ENCODE data around the gene GRID2. TPM values are rescaled to one million over a fixed set of nuclear protein-coding genes. Genes with fewer than 3 reads are reported as not detected.
A peak's percentile ranks its signal among the peaks of the same experiment; 100 is the strongest.

Gene GRID2
- total and polyA plus RNA-seq, 2 donors (not counting 1 experiment from before 2014, with no cell fraction given) = under 0.01 to 0.02 TPM

- Histone ChIP-seq H3K4me2 (ENCODE audit: extremely low read depth, insufficient read depth, low read length) (no peak overlapping the region), H3K9ac (ENCODE audit: insufficient read depth, low read length) (no peak overlapping the region), H3K27ac (ENCODE audit: insufficient read depth, low read length) (no peak overlapping the region), H4K20me1 (ENCODE audit: control insufficient read depth, extremely low read depth, insufficient read depth, low read length) (no peaks in the 10 kb centered on the region), H2AFZ (ENCODE audit: low read length) (no peak overlapping the region), H3K27me3 (ENCODE audit: control insufficient read depth, insufficient read depth, low read length) (no peaks in the 10 kb centered on the region), H3K9me3 (ENCODE audit: control insufficient read depth, insufficient read depth, low read depth, low read length) (no peaks in the 10 kb centered on the region), H3K79me2 (ENCODE audit: control insufficient read depth, insufficient read depth, low read length) (no peaks in the 10 kb centered on the region), H3K4me3 (replicated peaks in 1 of 4; ENCODE audit: control extremely low read depth in 1 of 4, insufficient read depth in 1 of 4, low read depth in 3 of 4, low read length in 4 of 4) (no peak overlapping the region), H3K4me1 (ENCODE audit: control insufficient read depth, extremely low read depth, insufficient read depth, low read length) (no peaks in the 10 kb centered on the region), H3K36me3 (ENCODE audit: control insufficient read depth, insufficient read depth, low read length) (no peaks in the 10 kb centered on the region)
- TF ChIP-seq, protein P1, sequence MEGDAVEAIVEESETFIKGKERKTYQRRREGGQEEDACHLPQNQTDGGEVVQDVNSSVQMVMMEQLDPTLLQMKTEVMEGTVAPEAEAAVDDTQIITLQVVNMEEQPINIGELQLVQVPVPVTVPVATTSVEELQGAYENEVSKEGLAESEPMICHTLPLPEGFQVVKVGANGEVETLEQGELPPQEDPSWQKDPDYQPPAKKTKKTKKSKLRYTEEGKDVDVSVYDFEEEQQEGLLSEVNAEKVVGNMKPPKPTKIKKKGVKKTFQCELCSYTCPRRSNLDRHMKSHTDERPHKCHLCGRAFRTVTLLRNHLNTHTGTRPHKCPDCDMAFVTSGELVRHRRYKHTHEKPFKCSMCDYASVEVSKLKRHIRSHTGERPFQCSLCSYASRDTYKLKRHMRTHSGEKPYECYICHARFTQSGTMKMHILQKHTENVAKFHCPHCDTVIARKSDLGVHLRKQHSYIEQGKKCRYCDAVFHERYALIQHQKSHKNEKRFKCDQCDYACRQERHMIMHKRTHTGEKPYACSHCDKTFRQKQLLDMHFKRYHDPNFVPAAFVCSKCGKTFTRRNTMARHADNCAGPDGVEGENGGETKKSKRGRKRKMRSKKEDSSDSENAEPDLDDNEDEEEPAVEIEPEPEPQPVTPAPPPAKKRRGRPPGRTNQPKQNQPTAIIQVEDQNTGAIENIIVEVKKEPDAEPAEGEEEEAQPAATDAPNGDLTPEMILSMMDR (conservative IDR thresholded peaks at IDR 0.05 in 1 of 2, IDR thresholded peaks at IDR 0.05 in 1 of 2; ENCODE audit: low read depth in 1 of 2, low read length in 2 of 2) = no peak
- TF ChIP-seq EZH2 (IDR thresholded peaks at IDR 0.05; ENCODE audit: low read length, missing control alignments) = no peak
- DNase-seq (ENCODE audit: low read depth in 2 of 2) = peak in 1 of 2 donors; percentile 32
Observed at GRCh38 chr4:93320356-93320755, 1016.6 kb downstream of the GRID2 start.

DNA sequence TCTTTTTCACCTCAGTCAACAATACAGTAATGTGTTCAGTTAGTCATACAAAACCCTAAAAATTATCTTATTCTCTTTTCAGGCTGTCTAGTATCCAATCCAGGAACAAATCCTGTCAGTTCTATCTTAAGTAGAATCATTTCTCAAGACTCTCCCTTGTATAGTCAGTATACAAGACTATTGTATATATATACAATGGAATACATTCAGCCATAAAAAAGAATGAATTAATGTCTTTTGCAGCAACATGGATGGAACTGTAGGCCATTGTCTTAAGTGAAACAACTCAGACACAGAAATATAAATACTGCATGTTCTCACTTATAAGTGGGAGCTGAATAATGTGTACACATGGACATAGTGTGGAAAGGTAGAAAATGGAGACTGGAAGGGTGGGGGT lies 1023.6 kb downstream of the GRID2 start:
- H3K36me3 ChIP-seq (ENCODE audit: control insufficient read depth, insufficient read depth, low read length) = no peaks in the 10 kb centered on the region
- no peak overlapping the region for H2AFZ ChIP-seq (ENCODE audit: low read length)
- no peak for DNase-seq (ENCODE audit: low read depth in 2 of 2)
- no peak overlapping the region for H3K4me2 ChIP-seq (ENCODE audit: extremely low read depth, insufficient read depth, low read length)
- H3K27me3 ChIP-seq (ENCODE audit: control insufficient read depth, insufficient read depth, low read length) = no peaks in the 10 kb centered on the region
- H3K4me1 ChIP-seq (ENCODE audit: control insufficient read depth, extremely low read depth, insufficient read depth, low read length) = no peaks in the 10 kb centered on the region
- no peaks in the 10 kb centered on the region for H3K9me3 ChIP-seq (ENCODE audit: control insufficient read depth, insufficient read depth, low read depth, low read length)
- H3K27ac ChIP-seq (ENCODE audit: insufficient read depth, low read length) = no peak overlapping the region
- no peaks in the 10 kb centered on the region for H4K20me1 ChIP-seq (ENCODE audit: control insufficient read depth, extremely low read depth, insufficient read depth, low read length)
- no peak overlapping the region for H3K9ac ChIP-seq (ENCODE audit: insufficient read depth, low read length)
- no peaks in the 10 kb centered on the region for H3K79me2 ChIP-seq (ENCODE audit: control insufficient read depth, insufficient read depth, low read length)
- no peak for TF ChIP-seq EZH2 (IDR thresholded peaks at IDR 0.05; ENCODE audit: low read length, missing control alignments)
- TF ChIP-seq, protein P1 (conservative IDR thresholded peaks at IDR 0.05 in 1 of 2, IDR thresholded peaks at IDR 0.05 in 1 of 2; ENCODE audit: low read depth in 1 of 2, low read length in 2 of 2) = no peak
- H3K4me3 ChIP-seq (replicated peaks in 1 of 4; ENCODE audit: control extremely low read depth in 1 of 4, insufficient read depth in 1 of 4, low read depth in 3 of 4, low read length in 4 of 4) = no peak overlapping the region

DNA sequence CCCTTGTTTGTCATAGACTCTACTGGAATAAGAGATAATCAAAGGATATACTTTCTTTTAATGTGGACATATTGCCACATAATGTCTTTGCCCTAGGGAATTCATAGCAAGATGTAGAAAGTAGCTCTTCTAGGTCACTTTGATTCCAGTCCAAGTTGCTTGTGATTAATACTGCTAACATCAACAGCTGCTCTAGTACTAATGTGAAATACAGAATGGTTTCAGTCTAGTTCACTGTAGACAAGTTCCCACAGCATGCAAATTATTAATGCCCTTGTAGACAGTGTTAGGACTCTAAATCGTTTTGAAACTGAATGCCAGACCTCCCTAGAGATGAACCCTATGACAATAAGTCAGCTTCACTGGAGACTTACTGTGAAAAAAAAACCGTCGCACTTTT lies 1030.2 kb downstream of the GRID2 start:
- no peaks in the 10 kb centered on the region for H3K36me3 ChIP-seq (ENCODE audit: control insufficient read depth, insufficient read depth, low read length)
- H3K4me2 ChIP-seq (ENCODE audit: extremely low read depth, insufficient read depth, low read length) = no peak overlapping the region
- H3K4me1 ChIP-seq (ENCODE audit: control insufficient read depth, extremely low read depth, insufficient read depth, low read length) = no peaks in the 10 kb centered on the region
- peak in 1 of 2 donors; percentile 77 for DNase-seq (ENCODE audit: low read depth in 2 of 2)
- H3K9me3 ChIP-seq (ENCODE audit: control insufficient read depth, insufficient read depth, low read depth, low read length) = no peaks in the 10 kb centered on the region
- H2AFZ ChIP-seq (ENCODE audit: low read length) = no peak overlapping the region
- H3K9ac ChIP-seq (ENCODE audit: insufficient read depth, low read length) = no peak overlapping the region
- no peaks in the 10 kb centered on the region for H4K20me1 ChIP-seq (ENCODE audit: control insufficient read depth, extremely low read depth, insufficient read depth, low read length)
- no peaks in the 10 kb centered on the region for H3K27me3 ChIP-seq (ENCODE audit: control insufficient read depth, insufficient read depth, low read length)
- no peak overlapping the region for H3K27ac ChIP-seq (ENCODE audit: insufficient read depth, low read length)
- no peak overlapping the region for H3K4me3 ChIP-seq (replicated peaks in 1 of 4; ENCODE audit: control extremely low read depth in 1 of 4, insufficient read depth in 1 of 4, low read depth in 3 of 4, low read length in 4 of 4)
- TF ChIP-seq EZH2 (IDR thresholded peaks at IDR 0.05; ENCODE audit: low read length, missing control alignments) = no peak
- TF ChIP-seq, protein P1 (conservative IDR thresholded peaks at IDR 0.05 in 1 of 2, IDR thresholded peaks at IDR 0.05 in 1 of 2; ENCODE audit: low read depth in 1 of 2, low read length in 2 of 2) = no peak
- no peaks in the 10 kb centered on the region for H3K79me2 ChIP-seq (ENCODE audit: control insufficient read depth, insufficient read depth, low read length)

Measured in fibroblast of lung (primary cell).